ENCODE results near the gene RGS9. TPM values are rescaled to one million over a fixed set of nuclear protein-coding genes. Genes with fewer than 3 reads are reported as not detected.

The RGS9 gene
- polyA plus RNA-seq, 2 of the 4 experiments (the other 2 are of a cell fraction): 6.9 to 14.3 TPM

GRCh38 chr17:65172496-65173136 lies 35.4 kb downstream of the RGS9 start:
- FAIRE-seq (no peak), ATAC-seq (no peak), DNase-seq (ENCODE audit: low read depth in 1 of 2, low spot score in 1 of 2) (no peak)
- no peaks in the 10 kb centered on the region for H3K9me3 ChIP-seq
- TF ChIP-seq ZSCAN20 (CRISPR knock-in tag; IDR thresholded peaks at IDR 0.05): no peak
- TF ChIP-seq E2F6 (IDR thresholded peaks at IDR 0.05; ENCODE audit: borderline replicate concordance, low read depth): no peak
- no peak for TF ChIP-seq BHLHE40 (IDR thresholded peaks at IDR 0.05; ENCODE audit: low read depth, low read length)
- TF ChIP-seq ZFP36 (IDR thresholded peaks at IDR 0.05; ENCODE audit: borderline replicate concordance, partially characterized antibody): no peak
- no peak for TF ChIP-seq ELK1 (IDR thresholded peaks at IDR 0.05; ENCODE audit: low read depth, low read length)
- TF ChIP-seq RARB (CRISPR knock-in tag; IDR thresholded peaks at IDR 0.05): no peak
- TF ChIP-seq MAFK (IDR thresholded peaks at IDR 0.05; ENCODE audit: partially characterized antibody): no peak
- TF ChIP-seq RCOR1 (IDR thresholded peaks at IDR 0.05; ENCODE audit: low read depth, low read length): no peak
- no peak for TF ChIP-seq TP53 (CRISPR knock-in tag; IDR thresholded peaks at IDR 0.05)
- no peak for TF ChIP-seq JUNB (IDR thresholded peaks at IDR 0.05)
- no peak for TF ChIP-seq BCL3 (IDR thresholded peaks at IDR 0.05)
- H3K4me1 ChIP-seq: peaks cover 20% of the 10 kb centered on the region
- H3K27ac ChIP-seq: peak overlapping the region in 1 of 2 experiments; percentile 5; a peak in 2 of 6 replicates
- no peak overlapping the region for H3K4me3 ChIP-seq
- H3K4me2 ChIP-seq: peak overlapping the region; percentile 58
- ChIA-PET CTCF (interaction anchor here (0.9 to 1.9 kb wide), 13 partner anchors 8 to 209 kb away, joined by 3 to 12 read pairs (median 4); partner anchors contain the start of gene RGS9), POLR2A (interaction anchor here (0.6 to 1.2 kb wide), 4 partner anchors 50 to 197 kb away, joined by 3 to 4 read pairs (median 4); partner anchors contain the start of gene GNA13)
- 88% methylated on average over 11 of the region's 11 CpGs for WGBS (ENCODE audit: missing lambda C conversion rate)

- POLR2A ChIA-PET: interaction anchor here (0.6 to 1.2 kb wide), 4 partner anchors 50 to 198 kb away, joined by 3 to 4 read pairs (median 4); partner anchors contain the start of gene GNA13
- DNase-seq (ENCODE audit: low read depth in 1 of 2, low spot score in 1 of 2) (peak; percentile 39 to 75), ATAC-seq (peak; percentile 57 to 83), FAIRE-seq (no peak)
- peak overlapping the region; percentile 8 to 14; a peak in 2 of 6 replicates for H3K27ac ChIP-seq
- CTCF ChIA-PET: interaction anchor here (0.6 to 1.9 kb wide), 12 partner anchors 8 to 223 kb away, joined by 3 to 12 read pairs (median 4); partner anchors contain the start of gene RGS9
- H3K4me1 ChIP-seq: peaks cover 20% of the 10 kb centered on the region
- 35% methylated on average over 12 of the region's 12 CpGs for WGBS (ENCODE audit: missing lambda C conversion rate)
- peak overlapping the region; percentile 58 for H3K4me2 ChIP-seq
- no peaks in the 10 kb centered on the region for H3K9me3 ChIP-seq
- no peak overlapping the region for H3K4me3 ChIP-seq
- TF ChIP-seq MAX (IDR thresholded peaks at IDR 0.05): peak; percentile 16; the same call in 1 of the 2 replicates
- no peak for TF ChIP-seq E2F6 (IDR thresholded peaks at IDR 0.05; ENCODE audit: borderline replicate concordance, low read depth)
- TF ChIP-seq FOXS1 (CRISPR knock-in tag; IDR thresholded peaks at IDR 0.05): no peak
These were observed 36.2 kb downstream of the RGS9 start for GRCh38 chr17:65173284-65173793.

GRCh38 chr17:65173976-65174683 lies 37.0 kb downstream of the RGS9 start:
- ChIA-PET CTCF (interaction anchor here (1.2 to 1.9 kb wide), 8 partner anchors 8 to 39 kb away, joined by 3 to 12 read pairs (median 4); partner anchors contain the start of gene RGS9), POLR2A (interaction anchor here (1.2 kb wide), 1 partner anchor 198 kb away, joined by 3 read pairs; no protein-coding TSS in a partner anchor)
- no peak for DNase-seq (ENCODE audit: low read depth in 1 of 2, low spot score in 1 of 2)
- no peak for FAIRE-seq
- ATAC-seq: peak; percentile 44 to 46; a peak in 4 of 6 replicates
- Histone ChIP-seq H3K9me3 (no peaks in the 10 kb centered on the region), H3K27ac (peak overlapping the region; percentile 8 to 14; a peak in 1 of 6 replicates), H3K4me1 (peaks cover 20% of the 10 kb centered on the region), H3K4me3 (no peak overlapping the region), H3K4me2 (no peak overlapping the region)
- 79% methylated on average over 9 of the region's 9 CpGs for WGBS (ENCODE audit: missing lambda C conversion rate)
- no peak for TF ChIP-seq E2F6 (IDR thresholded peaks at IDR 0.05; ENCODE audit: borderline replicate concordance, low read depth)
- no peak for TF ChIP-seq ESRRA (IDR thresholded peaks at IDR 0.05; ENCODE audit: borderline replicate concordance, low read length)
- no peak for TF ChIP-seq FOSL2 (IDR thresholded peaks at IDR 0.05)
- TF ChIP-seq FOSL2 (CRISPR knock-in tag; IDR thresholded peaks at IDR 0.05): no peak
- TF ChIP-seq RNF2 (IDR thresholded peaks at IDR 0.05; ENCODE audit: borderline replicate concordance, low read depth): no peak
- TF ChIP-seq HMGXB4 (CRISPR knock-in tag; IDR thresholded peaks at IDR 0.05; ENCODE audit: borderline replicate concordance): no peak
- TF ChIP-seq RFX5 (IDR thresholded peaks at IDR 0.05): no peak
- TF ChIP-seq POLR2AphosphoS2 (conservative IDR thresholded peaks at IDR 0.05; ENCODE audit: low read length): no peak
- no peak for TF ChIP-seq ZNF302 (CRISPR knock-in tag; IDR thresholded peaks at IDR 0.05)
- no peak for TF ChIP-seq TFCP2L1 (CRISPR knock-in tag; IDR thresholded peaks at IDR 0.05)

All from A549 (cell line).